Peyer's patch (tissue), 4 donors: ENCODE data around the gene INHBB. TPM values are rescaled to one million over a fixed set of nuclear protein-coding genes. Genes with fewer than 3 reads are reported as not detected.
"Not testable (repeated sequence)": the region's sequence is repeated elsewhere in the genome, so short reads cannot be mapped to it uniquely, and the experiment has no call there.

ENCODE experiments used
- DNase-seq, 3 donors: peaks; one replicate each; pipeline ENCODE4 v3.0.0-alpha.2; 2017 to 2019
- H3K27ac ChIP-seq, 4 donors: fragments of 200-600 bp; sonication (generic); one replicate each; pipeline ENCODE4 v1.5.1; 2016 to 2019
- H3K27me3 ChIP-seq, 2 donors: fragments of 200-600 bp; sonication (generic); one replicate each; pipeline ENCODE4 v1.5.1; 2019
- H3K36me3 ChIP-seq, 3 donors: fragments of 200-600 bp; sonication (generic); one replicate each; pipeline ENCODE4 v1.5.1; 2016 to 2019
- H3K4me1 ChIP-seq, 4 donors: fragments of 200-600 bp; sonication (generic); one replicate each; pipeline ENCODE4 v1.5.1; 2016 to 2019
- H3K4me3 ChIP-seq, 4 donors: fragments of 200-600 bp; sonication (generic); 1 replicate in 3 of 4; 2 replicates in 1 of 4; pipeline ENCODE4 v1.5.1; 2016 to 2019; ENCODE audit warnings: mild to moderate bottlenecking in 1 of 4
- H3K9me3 ChIP-seq, 4 donors: fragments of 200-600 bp; sonication (generic); one replicate each; pipeline ENCODE4 v1.5.1; 2016 to 2019; ENCODE audit warnings: mild to moderate bottlenecking in 1 of 4
- CTCF ChIP-seq, 6 experiments: fragments of 450-650 bp in 4 of 6; fragments of 200-600 bp in 2 of 6; sonication (generic) in 1 of 6; IDR thresholded peaks; one replicate each; pipeline ENCODE4 v1.5.1; 2017 to 2019; ENCODE audit warnings: antibody characterized with exemption in 6 of 6, mild to moderate bottlenecking in 3 of 6, moderate library complexity in 1 of 6
- POLR2A ChIP-seq, 2 donors: fragments of 450-650 bp; IDR thresholded peaks; one replicate each; pipeline ENCODE4 v1.5.1; 2017; ENCODE audit warnings: antibody characterized with exemption in 2 of 2, mild to moderate bottlenecking in 2 of 2, moderate library complexity in 2 of 2
- total RNA-seq, 4 donors: library from RNA; depleted of rRNA; stranded (reverse); fragments of >200 nt; gene quantifications; one replicate each; pipeline ENCODE4 v1.1.0, GENCODE V29; 2016

The INHBB gene
- total RNA-seq, 4 donors from 2014 or later = 0.70 to 1.1 (median 0.95) TPM; not detected in 1

GRCh38 chr2:120319123-120319522, 26.8 kb upstream of the INHBB start:
- no peak overlapping the region for H3K27ac ChIP-seq
- H3K36me3 ChIP-seq = no peaks in the 10 kb centered on the region
- TF ChIP-seq CTCF (IDR thresholded peaks at IDR 0.05) = no peak
- no peak for TF ChIP-seq POLR2A (IDR thresholded peaks at IDR 0.05)
- no peak overlapping the region for H3K4me3 ChIP-seq
- peak in 1 of 3 donors; percentile 33 for DNase-seq
- no peaks in the 10 kb centered on the region for H3K9me3 ChIP-seq
- H3K4me1 ChIP-seq = peaks cover 0 to under 1% (median 0%) of the 10 kb centered on the region in 4 donors
- peaks cover 0 to under 1% of the 10 kb centered on the region in 2 donors for H3K27me3 ChIP-seq

GRCh38 chr2:120319686-120320317, 26.1 kb upstream of the INHBB start:
- Histone ChIP-seq H3K9me3 (no peaks in the 10 kb centered on the region), H3K27ac (no peak overlapping the region), H3K27me3 (no peaks in the 10 kb centered on the region), H3K36me3 (no peaks in the 10 kb centered on the region), H3K4me3 (no peak overlapping the region), H3K4me1 (no peaks in the 10 kb centered on the region)
- peak in 1 of 3 donors; percentile 23 for DNase-seq
- TF ChIP-seq CTCF (IDR thresholded peaks at IDR 0.05) (no peak), POLR2A (IDR thresholded peaks at IDR 0.05) (no peak)

- TF ChIP-seq CTCF (IDR thresholded peaks at IDR 0.05) = no peak
- TF ChIP-seq POLR2A (IDR thresholded peaks at IDR 0.05) = no peak
- no peak overlapping the region for H3K4me3 ChIP-seq
- peak in 1 of 3 donors; percentile 38 for DNase-seq
- no peaks in the 10 kb centered on the region for H3K9me3 ChIP-seq
- no peaks in the 10 kb centered on the region for H3K27me3 ChIP-seq
- H3K36me3 ChIP-seq = no peaks in the 10 kb centered on the region
- no peaks in the 10 kb centered on the region for H3K4me1 ChIP-seq
- H3K27ac ChIP-seq = no peak overlapping the region
These were observed 25.6 kb upstream of the INHBB start for GRCh38 chr2:120320318-120320851.

- H3K4me3 ChIP-seq, H3K9me3 ChIP-seq, H3K27ac ChIP-seq, H3K27me3 ChIP-seq, DNase-seq, H3K4me1 ChIP-seq, H3K36me3 ChIP-seq: not testable (repeated sequence)
These were observed 24.9 kb upstream of the INHBB start for GRCh38 chr2:120320887-120321556.

GRCh38 chr2:120321721-120322284, 24.1 kb upstream of the INHBB start:
- H3K36me3 ChIP-seq = no peaks in the 10 kb centered on the region
- no peak overlapping the region for H3K27ac ChIP-seq
- H3K27me3 ChIP-seq = no peaks in the 10 kb centered on the region

More at GRCh38 chr2:120321721-120322284, 24.1 kb upstream of the INHBB start:
- TF ChIP-seq POLR2A (IDR thresholded peaks at IDR 0.05) = no peak
- no peak for TF ChIP-seq CTCF (IDR thresholded peaks at IDR 0.05)
- Histone ChIP-seq H3K4me3 (no peak overlapping the region), H3K4me1 (no peaks in the 10 kb centered on the region), H3K9me3 (no peaks in the 10 kb centered on the region)
- no peak for DNase-seq
